ENCODE data around the gene ADPRHL1. TPM values are rescaled to one million over a fixed set of nuclear protein-coding genes. Genes with fewer than 3 reads are reported as not detected.

Gene ADPRHL1
- total RNA-seq, 4 donors from 2014 or later: 3.9 to 15.2 (median 5.8) TPM; not detected in 1

- Histone ChIP-seq H3K27me3 (no peaks in the 10 kb centered on the region), H3K27ac (no peak overlapping the region), H3K36me3 (no peaks in the 10 kb centered on the region), H3K9me3 (no peaks in the 10 kb centered on the region), H3K4me3 (no peak overlapping the region), H3K4me1 (no peaks in the 10 kb centered on the region)
- TF ChIP-seq POLR2A (IDR thresholded peaks at IDR 0.05) (no peak), CTCF (IDR thresholded peaks at IDR 0.05) (no peak)
- no peak for DNase-seq
Measured at GRCh38 chr13:113433391-113433916, 19.8 kb downstream of the ADPRHL1 start.

- Histone ChIP-seq H3K27ac (no peak overlapping the region), H3K27me3 (no peaks in the 10 kb centered on the region), H3K36me3 (no peaks in the 10 kb centered on the region), H3K9me3 (no peaks in the 10 kb centered on the region), H3K4me1 (no peaks in the 10 kb centered on the region), H3K4me3 (no peak overlapping the region)
- DNase-seq: no peak
- TF ChIP-seq POLR2A (IDR thresholded peaks at IDR 0.05) (no peak), CTCF (IDR thresholded peaks at IDR 0.05) (no peak)
Measured at GRCh38 chr13:113432506-113433270, 20.6 kb downstream of the ADPRHL1 start.

GRCh38 chr13:113431171-113431570 is 22.1 kb downstream of the ADPRHL1 start:
- no peak for DNase-seq
- no peaks in the 10 kb centered on the region for H3K36me3 ChIP-seq
- H3K9me3 ChIP-seq: no peaks in the 10 kb centered on the region
- H3K27ac ChIP-seq: no peak overlapping the region
- no peaks in the 10 kb centered on the region for H3K27me3 ChIP-seq
- TF ChIP-seq CTCF (IDR thresholded peaks at IDR 0.05) (no peak), POLR2A (IDR thresholded peaks at IDR 0.05) (no peak)
- no peak overlapping the region for H3K4me3 ChIP-seq
- H3K4me1 ChIP-seq: no peaks in the 10 kb centered on the region

GRCh38 chr13:113430378-113431110 is 22.7 kb downstream of the ADPRHL1 start:
- H3K36me3 ChIP-seq: no peaks in the 10 kb centered on the region
- H3K27ac ChIP-seq: no peak overlapping the region
- H3K9me3 ChIP-seq: no peaks in the 10 kb centered on the region
- H3K4me1 ChIP-seq: no peaks in the 10 kb centered on the region
- no peak for TF ChIP-seq POLR2A (IDR thresholded peaks at IDR 0.05)
- TF ChIP-seq CTCF (IDR thresholded peaks at IDR 0.05): no peak
- DNase-seq: no peak
- no peaks in the 10 kb centered on the region for H3K27me3 ChIP-seq
- no peak overlapping the region for H3K4me3 ChIP-seq

- no peaks in the 10 kb centered on the region for H3K27me3 ChIP-seq
- H3K27ac ChIP-seq: no peak overlapping the region
- no peak overlapping the region for H3K4me3 ChIP-seq
- H3K9me3 ChIP-seq: no peaks in the 10 kb centered on the region
- no peak for TF ChIP-seq CTCF (IDR thresholded peaks at IDR 0.05)
- no peak for TF ChIP-seq POLR2A (IDR thresholded peaks at IDR 0.05)
- no peaks in the 10 kb centered on the region for H3K36me3 ChIP-seq
- H3K4me1 ChIP-seq: no peaks in the 10 kb centered on the region
- DNase-seq: no peak
Measured at GRCh38 chr13:113429608-113429985, 23.7 kb downstream of the ADPRHL1 start.

Measured in Peyer's patch (tissue), 4 donors.